CD4-positive, alpha-beta memory T cell (primary cell): ENCODE measurements around the gene MARS2. TPM values are rescaled to one million over a fixed set of nuclear protein-coding genes. Genes with fewer than 3 reads are reported as not detected.
"Not testable (repeated sequence)": the region's sequence is repeated elsewhere in the genome, so short reads cannot be mapped to it uniquely, and the experiment has no call there.

Source experiments
- CTCF ChIA-PET: fragments of 350-600 bp; sonication (Branson Sonifier 250); formaldehyde crosslinking; loops from one replicate; lab custom pipeline; 2021; ENCODE audit warnings: inconsistent platforms; ENCODE audit not compliant: partially characterized antibody; lab: Charles Lee
- POLR2A ChIA-PET: fragments of 350-600 bp; sonication (Branson Sonifier 250); formaldehyde crosslinking; loops from one replicate; lab custom pipeline; 2021; ENCODE audit not compliant: partially characterized antibody; lab: Charles Lee
- DNase-seq, 5 donors: peaks; one replicate each; pipeline versions ENCODE4 v3.0.0 to v3.0.0-alpha.2; 2020 to 2022; ENCODE audit warnings: mixed read lengths in 1 of 5
- H3K27ac ChIP-seq: one replicate; pipeline ENCODE4 v1.7.0; 2013; ENCODE audit warnings: low read depth, low read length
- H3K27me3 ChIP-seq: 2 replicates; pipeline ENCODE4 v1.7.0; 2013; ENCODE audit warnings: mild to moderate bottlenecking, low read length, moderate library complexity; ENCODE audit not compliant: insufficient read depth
- H3K36me3 ChIP-seq: 2 replicates; pipeline ENCODE4 v1.7.0; 2013; ENCODE audit warnings: mild to moderate bottlenecking, low read length, moderate library complexity; ENCODE audit not compliant: insufficient read depth
- H3K4me1 ChIP-seq: 2 replicates; pipeline ENCODE4 v1.7.0; 2013; ENCODE audit warnings: mild to moderate bottlenecking, low read length, moderate library complexity; ENCODE audit not compliant: insufficient read depth
- H3K4me3 ChIP-seq, 2 donors: one replicate each; pipeline ENCODE4 v1.7.0; 2013; ENCODE audit warnings: low read length in 2 of 2, mild to moderate bottlenecking in 1 of 2
- H3K9me3 ChIP-seq, 2 donors: one replicate each; pipeline ENCODE4 v1.7.0; 2013; ENCODE audit warnings: low read length in 2 of 2, control low read depth in 1 of 2; ENCODE audit not compliant: control insufficient read depth in 1 of 2
- H3K27ac Mint-ChIP-seq, 7 donors: one replicate each; pipeline ENCODE4 v1.8.0; 2020 to 2021; ENCODE audit warnings: mixed read lengths in 7 of 7, mild to moderate bottlenecking in 6 of 7, inconsistent platforms in 3 of 7, moderate library complexity in 3 of 7
- H3K27me3 Mint-ChIP-seq, 2 donors: one replicate each; pipeline ENCODE4 v1.8.0; 2020 to 2021; ENCODE audit warnings: mixed read lengths in 2 of 2
- H3K36me3 Mint-ChIP-seq, 2 donors: one replicate each; pipeline ENCODE4 v1.8.0; 2020 to 2021; ENCODE audit warnings: mixed read lengths in 2 of 2, inconsistent platforms in 1 of 2, mild to moderate bottlenecking in 1 of 2
- H3K4me1 Mint-ChIP-seq, 4 donors: one replicate each; pipeline ENCODE4 v1.8.0; 2020 to 2021; ENCODE audit warnings: mixed read lengths in 4 of 4, mild to moderate bottlenecking in 1 of 4
- H3K4me3 Mint-ChIP-seq, 8 donors: one replicate each; pipeline ENCODE4 v1.8.0; 2020 to 2021; ENCODE audit warnings: mixed read lengths in 8 of 8, mild to moderate bottlenecking in 7 of 8, moderate library complexity in 6 of 8, inconsistent platforms in 3 of 8
- H3K9me3 Mint-ChIP-seq, 8 donors: one replicate each; pipeline ENCODE4 v1.8.0; 2020 to 2021; ENCODE audit warnings: mixed read lengths in 8 of 8, mild to moderate bottlenecking in 5 of 8, inconsistent platforms in 3 of 8, moderate library complexity in 1 of 8
- intact Hi-C: fragments of 100-400 bp; cut with micrococcal nuclease; formaldehyde crosslinking; loops from one replicate; pipeline ENCODE4 v1.15.1; 2023
- polyA plus RNA-seq, 2 donors: library from polyadenylated mRNA; unstranded; fragments of 300-500 nt; fragmentation: Illumina TruSeq; gene quantifications; one replicate each; pipeline ENCODE4 v1.2.3, GENCODE V29; 2021
- total RNA-seq, 2 experiments: library from RNA; stranded (reverse); gene quantifications; one replicate each; pipeline ENCODE4 v1.2.3, GENCODE V29; 2021

The MARS2 gene
- total and polyA plus RNA-seq, 4 experiments from 2014 or later: 8.6 to 12.3 (median 11.1) TPM

DNA sequence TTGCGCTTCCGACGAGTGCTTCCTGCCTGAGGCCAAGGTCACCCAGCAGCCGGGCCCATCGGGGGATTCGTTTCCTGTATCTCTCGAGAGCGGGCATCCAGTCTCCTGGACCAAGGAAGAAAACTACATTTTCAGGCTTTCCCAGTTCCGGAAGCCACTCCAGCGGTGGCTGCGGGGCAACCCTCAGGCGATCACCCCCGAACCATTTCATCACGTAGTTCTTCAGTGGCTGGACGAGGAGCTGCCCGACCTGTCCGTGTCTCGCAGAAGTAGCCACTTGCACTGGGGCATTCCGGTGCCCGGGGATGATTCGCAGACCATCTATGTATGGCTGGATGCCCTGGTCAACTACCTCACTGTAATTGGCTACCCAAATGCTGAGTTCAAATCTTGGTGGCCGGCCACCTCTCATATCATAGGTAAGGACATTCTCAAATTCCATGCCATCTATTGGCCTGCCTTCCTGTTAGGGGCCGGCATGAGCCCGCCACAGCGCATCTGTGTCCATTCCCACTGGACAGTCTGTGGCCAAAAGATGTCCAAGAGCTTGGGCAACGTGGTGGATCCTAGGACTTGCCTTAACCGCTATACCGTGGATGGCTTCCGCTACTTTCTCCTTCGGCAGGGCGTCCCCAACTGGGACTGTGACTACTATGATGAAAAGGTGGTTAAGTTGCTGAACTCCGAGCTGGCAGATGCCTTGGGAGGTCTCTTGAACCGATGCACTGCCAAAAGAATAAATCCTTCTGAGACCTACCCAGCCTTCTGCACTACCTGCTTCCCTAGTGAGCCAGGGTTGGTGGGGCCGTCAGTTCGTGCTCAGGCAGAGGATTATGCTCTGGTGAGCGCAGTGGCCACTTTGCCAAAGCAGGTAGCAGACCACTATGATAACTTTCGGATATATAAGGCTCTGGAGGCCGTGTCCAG, 1.0 kb downstream of the MARS2 start:
- H3K27me3 Mint-ChIP-seq: peaks cover 0 to 3% of the 10 kb centered on the region in 2 donors
- peaks cover 52% of the 10 kb centered on the region for H3K4me1 ChIP-seq
- peak overlapping the region; percentile 84 to 94 (median 90) for H3K4me3 Mint-ChIP-seq
- DNase-seq: peak in 1 of 5 donors; percentile 5
- H3K27ac Mint-ChIP-seq: peak overlapping the region; percentile 84 to 98 (median 93)
- peak overlapping the region; percentile 65 for H3K27ac ChIP-seq
- peaks cover 25 to 55% (median 40%) of the 10 kb centered on the region in 4 donors for H3K4me1 Mint-ChIP-seq
- no peaks in the 10 kb centered on the region for H3K36me3 ChIP-seq
- no peaks in the 10 kb centered on the region for H3K27me3 ChIP-seq
- intact Hi-C loops: loop anchor here (1.0 to 2.0 kb wide), 5 partner anchors 189 to 1067 kb away; partner anchors contain the start of genes CCDC150, COQ10B, HSPE1 and MOB4
- H3K4me3 ChIP-seq: peak overlapping the region; percentile 85 to 93
- CTCF ChIA-PET: interaction anchor here (0.6 to 2.1 kb wide), 12 partner anchors 10 to 1067 kb away, joined by 3 to 11 read pairs (median 3); partner anchors contain the start of genes CCDC150 and COQ10B
- no peaks in the 10 kb centered on the region for H3K9me3 ChIP-seq
- peaks cover 12 to 13% of the 10 kb centered on the region in 2 donors for H3K36me3 Mint-ChIP-seq
- POLR2A ChIA-PET: interaction anchor here (1.3 to 3.0 kb wide), 7 partner anchors 12 to 271 kb away, joined by 4 to 30 read pairs (median 12); partner anchors contain the start of genes HSPD1, HSPE1, MOB4 and SF3B1
- H3K9me3 Mint-ChIP-seq: no peaks in the 10 kb centered on the region

DNA sequence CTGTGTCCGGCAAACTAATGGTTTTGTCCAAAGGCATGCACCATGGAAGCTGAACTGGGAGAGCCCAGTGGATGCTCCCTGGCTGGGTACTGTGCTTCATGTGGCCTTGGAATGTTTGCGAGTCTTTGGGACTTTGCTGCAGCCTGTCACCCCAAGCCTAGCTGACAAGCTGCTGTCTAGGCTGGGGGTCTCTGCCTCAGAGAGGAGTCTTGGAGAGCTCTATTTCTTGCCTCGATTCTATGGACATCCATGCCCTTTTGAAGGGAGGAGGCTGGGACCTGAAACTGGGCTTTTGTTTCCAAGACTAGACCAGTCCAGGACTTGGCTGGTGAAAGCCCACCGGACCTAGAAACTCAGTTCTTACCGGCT, 1.7 kb downstream of the MARS2 start:
- Histone ChIP-seq H3K4me3 (peak overlapping the region; percentile 85 to 93), H3K27ac (peak overlapping the region; percentile 6), H3K9me3 (no peaks in the 10 kb centered on the region), H3K4me1 (peaks cover 52% of the 10 kb centered on the region), H3K27me3 (no peaks in the 10 kb centered on the region), H3K36me3 (no peaks in the 10 kb centered on the region)
- peaks cover 25 to 55% (median 40%) of the 10 kb centered on the region in 4 donors for H3K4me1 Mint-ChIP-seq
- H3K36me3 Mint-ChIP-seq: peaks cover 16 to 18% of the 10 kb centered on the region in 2 donors
- H3K9me3 Mint-ChIP-seq: no peaks in the 10 kb centered on the region
- intact Hi-C loops: loop anchor here (1.0 kb wide), 3 partner anchors 71 to 589 kb away; no protein-coding TSS in a partner anchor
- DNase-seq: no peak
- H3K27me3 Mint-ChIP-seq: peaks cover 0 to 3% of the 10 kb centered on the region in 2 donors
- H3K27ac Mint-ChIP-seq: peak overlapping the region in 3 of 7 donors; percentile 4 to 84 (median 24)
- ChIA-PET CTCF (interaction anchor here (0.6 to 2.1 kb wide), 12 partner anchors 9 to 1067 kb away, joined by 3 to 11 read pairs (median 3); partner anchors contain the start of genes CCDC150 and COQ10B), POLR2A (interaction anchor here (1.3 to 3.0 kb wide), 5 partner anchors 66 to 272 kb away, joined by 4 to 26 read pairs (median 12); partner anchors contain the start of genes HSPD1, HSPE1, MOB4 and SF3B1)
- H3K4me3 Mint-ChIP-seq: peak overlapping the region; percentile 84 to 94 (median 90)

DNA sequence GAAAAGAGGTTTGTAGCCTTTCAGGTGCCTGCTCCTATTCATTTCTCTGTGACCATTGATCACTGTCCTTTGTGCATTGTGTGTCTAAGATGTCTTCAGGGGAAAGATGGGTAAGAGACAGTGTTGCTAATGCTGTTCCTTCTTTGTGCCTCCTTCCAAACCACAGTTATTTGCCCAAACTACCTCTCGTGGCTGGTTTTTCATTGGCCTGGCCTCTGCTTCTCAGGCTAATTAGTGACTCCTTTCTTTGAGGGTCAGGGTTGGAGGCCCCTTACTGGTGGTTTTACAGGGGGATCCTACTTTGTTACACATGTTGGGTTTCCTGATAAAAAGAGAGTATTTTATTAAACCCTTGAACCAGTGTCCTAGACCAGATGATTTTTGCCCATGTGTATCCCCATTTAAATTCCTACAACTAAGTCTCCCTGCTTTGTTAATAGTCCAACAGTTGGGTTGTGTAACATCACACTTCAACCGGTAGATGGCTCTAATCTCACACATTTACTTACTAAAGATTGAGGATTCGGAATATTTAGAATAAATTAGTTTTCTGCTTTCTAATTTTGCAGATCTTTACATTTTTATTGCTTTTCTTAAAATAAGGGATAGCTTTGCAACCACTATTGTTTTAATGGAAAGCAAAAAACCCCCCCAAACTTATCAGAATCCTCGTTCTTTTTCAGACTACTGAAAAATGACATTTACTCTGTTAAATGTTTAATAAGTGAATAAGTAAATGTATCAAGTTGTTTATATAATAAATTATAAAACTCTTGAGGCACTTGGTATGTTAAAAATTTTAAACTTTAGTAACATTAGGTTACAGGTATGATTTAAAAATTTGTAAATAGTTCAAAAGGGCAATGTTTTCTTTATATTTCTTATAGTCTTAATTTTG, 2.4 kb downstream of the MARS2 start:
- Histone ChIP-seq H3K4me3 (no peak overlapping the region), H3K27me3 (no peaks in the 10 kb centered on the region), H3K9me3 (no peaks in the 10 kb centered on the region), H3K4me1 (peaks cover 52% of the 10 kb centered on the region), H3K36me3 (no peaks in the 10 kb centered on the region), H3K27ac (peak overlapping the region; percentile 6)
- ChIA-PET CTCF (interaction anchor here (0.6 to 2.1 kb wide), 12 partner anchors 8 to 1068 kb away, joined by 3 to 11 read pairs (median 3); partner anchors contain the start of gene CCDC150), POLR2A (interaction anchor here (1.3 to 3.0 kb wide), 4 partner anchors 67 to 208 kb away, joined by 4 to 26 read pairs (median 9); partner anchors contain the start of genes HSPD1, HSPE1 and MOB4)
- intact Hi-C loops: loop anchor here (1.0 kb wide), 3 partner anchors 71 to 589 kb away; no protein-coding TSS in a partner anchor
- Mint-ChIP-seq H3K36me3 (peaks cover 16 to 19% of the 10 kb centered on the region in 2 donors), H3K4me1 (peaks cover 25 to 55% (median 40%) of the 10 kb centered on the region in 4 donors), H3K27ac (peak overlapping the region in 4 of 7 donors; percentile 24 to 85 (median 72)), H3K27me3 (peaks cover 0 to 1% of the 10 kb centered on the region in 2 donors), H3K9me3 (no peaks in the 10 kb centered on the region), H3K4me3 (peak overlapping the region; percentile 83 to 94 (median 90))
- peak in 4 of 5 donors; percentile 32 to 36 (median 34) for DNase-seq

DNA sequence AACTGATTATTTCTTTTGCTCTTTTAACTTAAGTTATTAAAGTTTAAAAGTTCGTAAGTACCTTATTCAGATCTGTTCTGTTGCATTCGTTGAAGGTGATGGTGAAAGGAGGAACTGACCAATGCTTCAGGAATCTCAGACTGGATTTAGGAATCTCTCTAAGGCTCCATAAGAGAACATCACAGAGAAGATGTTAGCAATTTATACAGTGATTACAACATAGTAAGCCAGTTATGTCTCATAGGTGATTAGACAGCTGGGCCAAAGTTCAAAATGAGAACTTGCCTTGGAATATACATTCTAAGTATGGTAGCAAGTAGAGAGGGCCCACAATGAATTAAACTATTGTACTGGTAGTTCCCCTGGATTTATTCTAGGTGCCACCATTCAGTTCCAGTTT, 3.2 kb downstream of the MARS2 start:
- no peak for DNase-seq
- peak overlapping the region in 1 of 7 donors; percentile 19 for H3K27ac Mint-ChIP-seq
- no peaks in the 10 kb centered on the region for H3K27me3 ChIP-seq
- H3K4me1 Mint-ChIP-seq: peaks cover 27 to 55% (median 44%) of the 10 kb centered on the region in 4 donors
- H3K36me3 ChIP-seq: no peaks in the 10 kb centered on the region
- no peak overlapping the region for H3K27ac ChIP-seq
- POLR2A ChIA-PET: no interaction called here
- H3K4me3 Mint-ChIP-seq: peak overlapping the region in 5 of 8 donors; percentile 25 to 66 (median 35)
- CTCF ChIA-PET: interaction anchor here (0.7 to 2.1 kb wide), 4 partner anchors 8 to 75 kb away, joined by 3 to 11 read pairs (median 3); no protein-coding TSS in a partner anchor
- peaks cover 57% of the 10 kb centered on the region for H3K4me1 ChIP-seq
- H3K9me3 ChIP-seq: no peaks in the 10 kb centered on the region
- intact Hi-C loops: no loop called here
- peaks cover 23 to 26% of the 10 kb centered on the region in 2 donors for H3K36me3 Mint-ChIP-seq
- H3K27me3 Mint-ChIP-seq: no peaks in the 10 kb centered on the region
- H3K4me3 ChIP-seq: no peak overlapping the region
- no peaks in the 10 kb centered on the region for H3K9me3 Mint-ChIP-seq

DNA sequence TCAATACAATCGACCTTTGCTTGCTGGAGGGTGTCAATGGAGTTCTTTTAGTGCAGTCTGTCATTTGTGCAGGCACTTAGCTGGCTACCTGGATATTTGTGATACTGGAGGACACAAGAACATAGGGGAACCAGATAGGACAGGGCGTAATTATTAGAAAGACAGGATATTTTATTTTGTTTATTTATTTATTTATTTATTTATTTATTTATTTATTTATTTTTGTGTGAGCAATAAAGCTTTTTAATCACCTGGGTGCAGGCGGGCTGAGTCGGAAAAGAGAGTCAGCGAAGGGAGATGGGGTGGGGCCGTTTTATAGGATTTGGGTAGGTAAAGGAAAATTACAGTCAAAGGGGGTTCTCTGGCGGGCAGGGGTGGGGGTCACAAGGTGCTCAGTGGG, 4.0 kb downstream of the MARS2 start:
- peaks cover 53% of the 10 kb centered on the region for H3K4me1 ChIP-seq
- peak overlapping the region in 2 of 7 donors; percentile 39 to 68 for H3K27ac Mint-ChIP-seq
- peaks cover 26% of the 10 kb centered on the region in 2 donors for H3K36me3 Mint-ChIP-seq
- peak overlapping the region in 4 of 8 donors; percentile 9 to 41 (median 28) for H3K4me3 Mint-ChIP-seq
- H3K9me3 Mint-ChIP-seq, H3K9me3 ChIP-seq, H3K36me3 ChIP-seq, H3K27me3 Mint-ChIP-seq, H3K27ac ChIP-seq, DNase-seq, POLR2A ChIA-PET, H3K4me3 ChIP-seq, intact Hi-C loops, H3K27me3 ChIP-seq: not testable (repeated sequence)
- peaks cover 28 to 55% (median 45%) of the 10 kb centered on the region in 4 donors for H3K4me1 Mint-ChIP-seq
- CTCF ChIA-PET: interaction anchor here (1.1 kb wide), 1 partner anchor 74 kb away, joined by 3 read pairs; no protein-coding TSS in a partner anchor

DNA sequence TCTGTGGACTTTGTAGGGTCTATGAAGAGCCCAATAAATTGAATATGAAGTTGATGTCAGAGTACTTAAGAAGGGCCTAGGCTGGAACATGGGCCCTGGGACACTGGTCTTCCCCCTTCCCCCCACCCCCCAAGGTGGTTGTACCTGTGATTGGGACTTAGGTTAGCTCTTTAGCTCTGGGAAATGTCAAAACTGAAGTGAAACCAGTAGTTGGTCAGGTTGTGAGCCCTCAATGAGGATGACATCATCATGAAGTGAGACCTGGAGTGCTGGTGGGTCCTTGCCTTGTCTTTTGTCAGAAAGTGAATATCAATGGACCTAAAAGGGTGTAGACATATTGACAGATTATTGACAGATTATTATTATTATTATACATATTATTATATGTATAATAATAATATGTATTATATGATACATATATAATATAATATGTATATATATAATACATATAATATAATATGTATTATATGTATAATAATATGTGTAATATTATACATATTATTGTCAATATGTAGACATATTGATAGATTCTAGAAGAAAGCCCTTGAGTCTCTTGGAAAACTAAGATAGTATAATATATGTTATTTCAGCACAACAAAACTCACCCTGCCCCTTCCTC, 5.4 kb downstream of the MARS2 start:
- Histone ChIP-seq H3K36me3 (no peaks in the 10 kb centered on the region), H3K27me3 (no peaks in the 10 kb centered on the region), H3K27ac (no peak overlapping the region), H3K4me3 (no peak overlapping the region), H3K4me1 (peaks cover 46% of the 10 kb centered on the region), H3K9me3 (no peaks in the 10 kb centered on the region)
- no peak overlapping the region for H3K4me3 Mint-ChIP-seq
- DNase-seq: no peak
- POLR2A ChIA-PET: no interaction called here
- H3K9me3 Mint-ChIP-seq: no peaks in the 10 kb centered on the region
- intact Hi-C loops: no loop called here
- peaks cover 27 to 29% of the 10 kb centered on the region in 2 donors for H3K36me3 Mint-ChIP-seq
- no peaks in the 10 kb centered on the region for H3K27me3 Mint-ChIP-seq
- peak overlapping the region in 1 of 7 donors; percentile 47 for H3K27ac Mint-ChIP-seq
- peaks cover 25 to 48% (median 41%) of the 10 kb centered on the region in 4 donors for H3K4me1 Mint-ChIP-seq
- CTCF ChIA-PET: no interaction called here
